Measurements from ENCODE around the gene TXNL1.

GRCh38 chr18:56570978-56571377, 67.4 kb downstream of the TXNL1 start:
- no peak for TF ChIP-seq CTCF (conservative IDR thresholded peaks at IDR 0.05; ENCODE audit: low read depth, low read length)
- TF ChIP-seq EZH2 (IDR thresholded peaks at IDR 0.05; ENCODE audit: borderline replicate concordance, low read depth, low read length, poor library complexity, severe bottlenecking), result no peak
